Uterus (tissue), 2 donors: ENCODE results near the gene IRF2.

Source experiments
- CTCF ChIP-seq, 4 experiments: fragments of 200-600 bp in 2 of 4; fragments of 450-650 bp in 2 of 4; sonication (generic) in 2 of 4; IDR thresholded peaks; one replicate each; pipeline ENCODE4 v1.5.1; 2016 to 2019; ENCODE audit warnings: antibody characterized with exemption in 4 of 4, mild to moderate bottlenecking in 2 of 4, moderate library complexity in 1 of 4
- POLR2A ChIP-seq, 2 donors: fragments of 450-650 bp; IDR thresholded peaks; one replicate each; pipeline ENCODE4 v1.6.1; 2016; ENCODE audit warnings: antibody characterized with exemption in 2 of 2, mild to moderate bottlenecking in 1 of 2, moderate library complexity in 1 of 2

- TF ChIP-seq CTCF (IDR thresholded peaks at IDR 0.05) (no peak), POLR2A (IDR thresholded peaks at IDR 0.05) (no peak)
These were observed 3.6 kb downstream of the IRF2 start for GRCh38 chr4:184470785-184471110.
